Keratinocyte (primary cell): ENCODE measurements around the gene PCED1A.

Experiments
- CTCF ChIP-seq, 3 experiments: IDR thresholded peaks in 1 of 3; conservative IDR thresholded peaks in 1 of 3; optimal IDR thresholded peaks in 1 of 3; 2 replicates in 2 of 3; 3 replicates in 1 of 3; pipeline versions ENCODE3 to v1.5.1; 2011; ENCODE audit warnings: low read length in 3 of 3, mild to moderate bottlenecking in 3 of 3, moderate library complexity in 2 of 3, control low read depth in 1 of 3, inconsistent platforms in 1 of 3; ENCODE audit not compliant: insufficient read depth in 2 of 3; ENCODE audit errors: extremely low read depth in 1 of 3
- EZH2 ChIP-seq: IDR thresholded peaks from one replicate; pipeline ENCODE4 v1.6.1; 2012; ENCODE audit warnings: inconsistent platforms, mild to moderate bottlenecking, low read length, moderate library complexity

GRCh38 chr20:2801286-2801728 lies 39.1 kb downstream of the PCED1A start:
- no peak for TF ChIP-seq CTCF (optimal IDR thresholded peaks at IDR 0.05 in 1 of 3, IDR thresholded peaks at IDR 0.05 in 1 of 3, conservative IDR thresholded peaks at IDR 0.05 in 1 of 3; ENCODE audit: extremely low read depth in 1 of 3, insufficient read depth in 2 of 3, low read length in 3 of 3)
- peak; percentile 86 for TF ChIP-seq EZH2
